Left forelimb (tissue), 1 donor: ENCODE data around the gene PDE10A.
A peak's percentile ranks its signal among the peaks of the same experiment; 100 is the strongest.

Experiments used
- DNase-seq: peaks from one replicate; pipeline ENCODE4 v3.0.0-alpha.2; 2018; ENCODE audit warnings: low spot score

The PDE10A gene

GRCh38 chr6:165390475-165390874, 272.6 kb downstream of the PDE10A start:
- no peak for DNase-seq

- DNase-seq = no peak
These were observed 273.5 kb downstream of the PDE10A start for GRCh38 chr6:165389534-165389933.

GRCh38 chr6:165383323-165383722, 279.7 kb downstream of the PDE10A start:
- DNase-seq = no peak

GRCh38 chr6:165376100-165376499, 286.9 kb downstream of the PDE10A start:
- DNase-seq = no peak

GRCh38 chr6:165365371-165365770, 297.7 kb downstream of the PDE10A start:
- no peak for DNase-seq

- no peak for DNase-seq
These were observed 317.3 kb downstream of the PDE10A start for GRCh38 chr6:165345700-165346099.

- no peak for DNase-seq
These were observed 322.5 kb downstream of the PDE10A start for GRCh38 chr6:165340532-165340931.

- no peak for DNase-seq
These were observed 337.4 kb downstream of the PDE10A start for GRCh38 chr6:165325609-165326008.

- no peak for DNase-seq
These were observed 341.4 kb downstream of the PDE10A start for GRCh38 chr6:165321555-165322145.

- no peak for DNase-seq
These were observed 341.9 kb downstream of the PDE10A start for GRCh38 chr6:165321150-165321549.

- DNase-seq = no peak
These were observed 345.3 kb downstream of the PDE10A start for GRCh38 chr6:165317723-165318122.

- peak; percentile 90 for DNase-seq
These were observed 353.9 kb downstream of the PDE10A start, which contains the start of gene C6orf118 for GRCh38 chr6:165308926-165309731. Gene C6orf118, minus strand, starts transcription at chr6:165309605. Its CDS starts 19 bp downstream, at chr6:165309586.

GRCh38 chr6:165306955-165307354, 356.1 kb downstream of the PDE10A start:
- DNase-seq = no peak

- no peak for DNase-seq
These were observed 361.4 kb downstream of the PDE10A start for GRCh38 chr6:165301372-165302246.

- DNase-seq = no peak
These were observed 362.6 kb downstream of the PDE10A start for GRCh38 chr6:165300422-165300936.

- no peak for DNase-seq
These were observed 364.2 kb downstream of the PDE10A start for GRCh38 chr6:165298875-165299274.

GRCh38 chr6:165298402-165298801, 364.6 kb downstream of the PDE10A start:
- DNase-seq = no peak

GRCh38 chr6:165292657-165293056, 370.4 kb downstream of the PDE10A start:
- DNase-seq = no peak
